GM18867 (cell line): ENCODE data around the gene GAREM1.

ENCODE experiments used
- ATAC-seq: cut with Tn5 transposase; IDR thresholded peaks from one replicate; pipeline ENCODE4 v1.9.1; 2021; ENCODE audit warnings: mild to moderate bottlenecking, moderate library complexity; ENCODE audit not compliant: unreplicated experiment

GAREM1 gene

DNA sequence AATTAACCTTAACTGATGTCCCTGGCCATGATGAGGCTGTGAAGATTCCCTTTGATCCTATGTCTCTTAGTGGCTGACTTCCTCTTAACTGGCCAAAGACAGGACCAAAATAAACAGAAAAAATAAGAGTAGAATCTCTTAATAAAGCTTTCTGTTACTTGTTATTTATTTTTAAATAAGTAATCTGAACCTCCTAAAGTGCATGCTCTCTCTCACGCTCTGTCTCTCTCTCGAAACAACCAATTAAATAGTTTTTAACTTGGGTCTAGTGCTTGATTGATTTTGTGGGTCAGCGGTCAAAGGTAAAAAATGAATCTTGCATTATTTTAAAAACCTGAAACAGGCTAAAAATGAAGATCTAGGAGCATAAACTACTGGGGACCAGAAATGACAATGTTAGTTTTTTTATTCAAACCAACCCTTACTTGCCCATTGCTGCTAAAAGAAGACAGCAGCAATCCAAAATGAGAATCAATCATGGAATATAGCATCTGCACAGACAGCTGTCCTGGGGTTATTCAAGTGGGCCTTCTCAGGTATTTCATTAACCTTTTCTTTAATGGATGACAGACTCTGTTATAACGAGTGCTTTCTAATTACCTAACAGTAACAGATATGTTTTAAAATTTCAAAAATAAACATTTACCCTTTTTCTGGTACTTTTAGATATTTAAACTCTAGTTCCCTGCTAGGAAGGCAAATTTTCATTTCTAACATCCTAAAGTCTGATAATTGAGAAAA is 11.2 kb downstream of the GAREM1 start:
- ATAC-seq: no peak

DNA sequence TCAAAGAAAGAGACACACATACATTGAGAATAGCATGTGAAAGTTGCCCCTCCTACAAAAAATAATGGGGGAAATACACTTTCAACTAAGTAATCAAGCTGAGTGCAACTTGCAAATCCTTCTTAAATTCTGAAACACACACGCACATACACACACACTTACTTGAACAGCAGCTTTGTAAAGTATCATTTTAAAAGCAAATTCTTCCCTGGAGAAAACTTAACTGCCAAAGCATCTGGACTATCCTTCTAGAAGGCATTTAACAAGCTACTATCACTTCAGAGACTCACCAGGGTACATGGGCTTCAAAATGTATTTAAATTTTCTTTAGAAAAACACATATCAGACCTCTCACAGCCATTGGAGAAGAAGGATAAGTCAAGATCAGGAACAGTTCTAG is 15.3 kb downstream of the GAREM1 start:
- ATAC-seq: no peak

DNA sequence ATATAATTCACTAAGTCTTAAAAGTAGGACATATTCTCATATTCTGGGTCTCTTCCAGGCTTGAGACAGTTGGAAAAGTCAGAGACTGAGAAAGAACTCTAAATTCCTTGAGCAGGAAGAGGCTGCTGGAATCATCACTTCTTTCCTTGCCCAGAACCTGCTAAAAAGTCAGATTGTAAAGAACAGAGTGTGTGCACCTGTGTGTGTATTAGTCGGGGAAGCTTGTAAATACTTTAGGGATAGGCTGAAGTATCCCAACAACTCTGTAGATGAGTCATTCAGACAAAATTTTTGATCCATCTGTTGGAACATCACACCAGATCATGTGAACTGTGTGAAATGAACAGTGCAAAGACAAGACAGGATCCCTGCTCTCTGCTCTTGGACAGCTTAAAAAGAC is 16.1 kb downstream of the GAREM1 start:
- ATAC-seq: no peak

DNA sequence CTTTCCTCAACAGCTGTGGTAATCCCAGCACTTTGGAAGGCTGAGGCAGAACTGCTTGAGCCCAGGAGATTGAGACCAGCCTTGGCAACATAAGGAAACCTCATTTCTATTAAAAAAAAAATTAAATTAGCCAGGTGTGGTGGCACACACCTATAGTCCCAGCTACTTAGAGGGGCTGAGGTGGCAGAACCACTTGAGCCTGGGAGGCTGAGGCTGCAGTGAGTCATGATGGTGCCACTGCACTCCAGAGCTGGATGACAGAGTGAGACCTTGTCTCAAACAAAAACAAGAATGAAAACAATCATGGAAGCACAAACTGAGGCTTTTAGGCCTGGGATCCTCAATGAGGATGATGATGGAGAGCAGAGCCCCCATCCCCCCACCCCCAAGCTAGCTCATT is 19.8 kb downstream of the GAREM1 start:
- ATAC-seq: no peak

DNA sequence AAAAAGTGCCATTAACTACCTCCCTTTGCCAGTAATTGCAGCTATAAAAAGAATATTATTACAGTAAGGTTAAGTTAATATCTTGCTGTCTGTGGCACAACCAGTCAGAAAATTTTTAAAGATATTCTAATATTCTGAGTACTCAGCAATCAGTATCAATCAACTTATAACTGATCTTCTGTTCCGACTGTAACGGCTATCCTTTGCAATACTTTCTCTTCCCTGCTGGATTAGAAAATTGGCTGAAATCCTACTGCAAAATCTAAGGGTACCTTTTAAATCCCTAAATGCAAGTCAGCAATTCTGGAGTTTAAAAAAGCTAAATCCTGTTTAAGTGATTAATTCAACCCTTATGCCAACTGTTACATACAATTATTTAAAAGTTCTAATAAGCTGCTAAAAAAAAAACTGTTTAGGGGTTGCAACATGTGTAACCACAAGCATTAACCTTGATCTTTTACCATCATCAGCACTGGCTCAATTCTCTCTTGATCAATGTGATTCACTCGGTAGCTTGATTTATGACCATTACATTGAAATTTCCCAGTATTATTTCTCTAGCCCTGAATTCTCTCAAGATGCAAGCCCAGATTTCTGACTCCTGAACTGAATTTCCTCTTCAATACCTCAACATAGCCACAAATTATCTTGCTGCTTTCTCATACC is 20.5 kb downstream of the GAREM1 start:
- ATAC-seq: no peak

DNA sequence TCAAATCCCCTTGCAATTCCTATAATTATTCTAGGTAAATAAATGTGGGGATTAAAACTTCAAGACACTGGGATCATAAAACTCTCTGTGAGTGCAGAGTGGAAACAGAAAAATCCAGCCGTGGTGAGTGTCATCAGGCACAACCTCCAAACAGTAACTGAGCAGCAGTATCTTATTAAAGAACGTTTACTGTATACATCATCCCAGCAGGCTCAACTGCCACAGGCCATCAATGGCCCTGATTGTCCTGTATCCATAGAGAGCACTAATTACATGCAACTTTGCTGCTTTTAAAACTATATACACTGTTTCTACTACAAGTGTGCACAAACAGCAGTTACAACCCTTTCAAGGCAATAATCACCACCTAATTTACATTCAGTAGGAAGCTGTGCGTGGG is 23.9 kb downstream of the GAREM1 start:
- ATAC-seq: no peak

DNA sequence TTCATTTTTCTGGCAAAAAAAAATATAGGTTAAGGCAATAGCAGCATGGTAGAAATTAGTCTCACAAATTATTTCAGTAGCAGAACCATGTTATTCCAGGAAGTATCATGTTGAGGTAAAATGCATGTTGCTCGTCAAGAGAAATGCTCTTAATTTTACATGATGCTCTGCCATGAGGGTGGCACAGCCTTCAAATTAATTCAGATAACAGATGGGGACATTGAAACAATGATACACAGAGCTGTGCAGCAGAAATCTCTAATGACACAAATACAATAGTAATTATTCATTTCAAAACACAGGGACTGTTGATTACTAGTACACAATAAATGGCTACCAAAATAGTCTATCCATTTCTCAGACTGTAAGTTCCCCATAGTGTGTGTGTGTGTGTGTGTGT is 24.8 kb downstream of the GAREM1 start:
- ATAC-seq: no peak

DNA sequence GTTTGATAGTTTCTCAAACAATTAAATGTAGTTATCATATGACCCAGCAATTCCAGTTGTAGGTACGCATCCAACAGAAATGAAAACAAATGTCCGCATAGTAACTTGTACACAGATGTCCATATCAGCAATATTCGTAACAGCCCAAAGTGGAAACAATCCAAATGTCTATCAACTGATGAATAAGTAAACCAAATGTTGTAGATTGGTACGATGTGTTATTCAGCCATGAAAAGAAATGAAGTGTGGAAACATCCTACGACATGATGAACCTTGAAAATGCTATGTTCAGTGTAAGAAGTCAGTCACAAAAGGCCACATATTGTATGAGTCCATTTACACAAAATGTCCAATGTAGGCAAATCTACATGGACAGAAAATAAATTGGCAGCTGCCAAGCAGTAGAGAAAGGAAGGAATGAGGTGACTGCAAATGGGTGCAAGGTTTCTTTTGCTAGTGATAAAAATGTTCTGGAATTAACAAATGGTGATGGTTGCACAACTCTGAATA is 26.9 kb downstream of the GAREM1 start:
- ATAC-seq: no peak

DNA sequence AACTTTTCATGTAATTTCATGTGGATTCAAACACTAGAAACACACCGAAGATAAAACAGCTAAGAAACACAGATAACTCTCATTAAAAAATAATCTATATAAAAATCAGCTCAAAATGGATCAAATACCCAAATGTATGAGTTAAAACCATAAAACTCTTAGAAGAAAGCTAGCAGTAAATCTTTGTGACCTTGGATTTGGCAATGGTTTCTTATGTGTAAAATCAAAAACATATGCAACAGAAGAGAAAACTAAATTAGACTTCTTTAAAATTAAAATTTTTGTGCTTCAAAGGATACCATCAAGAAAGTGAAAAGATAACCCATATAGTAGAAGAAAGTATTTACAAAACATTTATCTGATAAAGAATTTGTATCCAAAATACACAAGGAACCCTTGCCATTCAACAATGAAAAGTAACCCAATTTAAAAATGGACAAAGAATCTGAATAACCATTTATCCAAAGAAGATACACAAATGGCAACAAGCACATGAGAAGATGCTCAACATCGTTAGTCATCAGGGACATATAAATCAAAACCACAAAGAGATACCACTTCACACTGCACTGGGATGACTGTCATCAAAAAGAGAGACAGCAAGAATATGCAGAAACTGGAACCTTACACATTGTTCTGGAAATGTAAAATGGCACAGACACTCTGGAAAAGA is 27.5 kb downstream of the GAREM1 start:
- no peak for ATAC-seq

DNA sequence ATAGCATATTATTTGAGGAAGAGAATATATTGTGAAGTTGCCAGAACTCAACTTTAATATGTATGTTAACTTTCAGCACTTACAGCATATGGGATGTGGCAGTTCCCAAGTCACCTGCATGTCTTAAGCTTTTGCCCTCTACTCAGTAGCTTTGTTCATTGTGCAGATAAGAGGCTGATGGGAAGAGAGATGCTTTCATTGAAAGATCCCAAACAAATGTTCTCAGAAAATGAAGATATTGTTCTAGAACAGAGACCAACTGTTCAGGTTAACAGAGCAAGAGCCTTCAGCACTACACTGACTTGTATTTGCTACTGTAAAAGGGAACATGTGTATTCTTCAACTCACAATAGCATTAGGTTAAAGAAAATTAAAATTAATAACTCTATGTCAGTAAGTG is 28.1 kb downstream of the GAREM1 start:
- no peak for ATAC-seq

DNA sequence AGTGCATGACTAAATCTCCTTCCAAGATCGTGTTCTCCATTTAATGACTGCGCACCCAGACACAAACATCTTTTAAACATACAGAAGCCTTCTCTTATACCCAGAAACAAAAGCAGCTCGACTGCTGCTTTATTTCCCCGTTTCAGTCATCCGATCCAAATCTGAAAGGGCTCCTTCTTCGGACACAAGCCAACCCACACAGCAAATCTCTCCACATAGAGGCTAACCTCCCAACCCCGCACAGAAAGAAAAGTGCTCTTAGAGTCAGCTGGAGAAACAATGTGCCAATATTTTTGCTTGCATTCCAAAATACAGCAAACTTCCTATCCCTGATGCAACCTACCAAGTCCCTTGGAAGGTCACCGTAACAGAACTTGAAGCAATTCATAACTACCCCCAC is 29.1 kb downstream of the GAREM1 start:
- no peak for ATAC-seq

DNA sequence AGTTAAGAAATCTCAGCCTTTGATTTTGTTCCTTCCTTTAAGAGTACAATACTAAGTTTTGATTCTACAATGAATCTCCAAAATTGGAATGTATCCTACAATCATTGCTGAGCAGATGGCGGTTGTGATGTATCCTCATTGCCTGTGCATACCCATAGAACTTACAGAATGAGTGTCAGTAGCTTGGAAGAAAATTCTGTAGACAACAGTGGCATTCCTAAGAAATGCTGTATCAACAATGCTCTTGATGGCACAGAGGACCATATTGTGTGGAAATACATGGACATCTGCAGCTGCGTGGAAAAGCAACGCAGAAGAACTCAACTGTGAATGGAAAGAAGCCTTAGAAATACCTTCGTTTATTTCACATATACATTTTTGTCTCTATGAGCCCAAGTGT is 30.2 kb downstream of the GAREM1 start:
- ATAC-seq: no peak

DNA sequence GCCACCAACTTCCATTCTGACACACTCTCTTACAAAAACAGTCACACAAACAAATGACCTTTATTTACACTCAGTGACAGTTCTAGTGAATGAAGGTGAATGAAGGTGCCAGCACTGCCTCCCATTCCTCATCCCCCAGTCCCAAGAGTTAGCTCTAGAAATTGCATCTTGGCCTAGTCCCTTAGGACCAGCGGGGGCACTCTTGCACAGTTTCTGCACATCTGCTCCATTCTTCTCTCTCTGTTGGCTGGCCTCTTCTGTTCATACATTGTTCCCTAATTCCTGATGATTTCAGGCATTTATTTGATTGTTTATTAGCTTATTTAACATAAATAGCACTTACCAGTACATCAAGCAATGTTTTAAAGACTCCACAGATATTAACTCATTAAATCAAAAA is 30.9 kb downstream of the GAREM1 start:
- no peak for ATAC-seq

DNA sequence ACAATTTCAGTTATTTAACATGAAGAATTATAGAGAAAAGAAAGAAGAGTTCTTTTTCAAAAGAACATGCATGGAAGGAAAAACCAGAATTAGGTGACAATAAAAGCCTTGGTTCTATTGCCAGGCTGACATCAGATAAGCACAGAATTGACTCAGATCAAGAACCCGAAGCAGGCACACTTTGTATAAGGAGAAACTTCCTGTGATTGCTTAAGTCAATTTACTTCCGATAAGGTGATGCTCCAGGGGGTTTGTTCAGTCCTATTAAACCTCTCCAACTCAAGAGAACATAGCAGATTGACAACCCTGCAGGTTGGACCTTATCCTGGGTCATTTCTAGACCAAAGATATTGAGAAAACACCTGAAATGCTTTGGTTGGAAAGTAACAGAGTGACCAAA is 31.4 kb downstream of the GAREM1 start:
- no peak for ATAC-seq

DNA sequence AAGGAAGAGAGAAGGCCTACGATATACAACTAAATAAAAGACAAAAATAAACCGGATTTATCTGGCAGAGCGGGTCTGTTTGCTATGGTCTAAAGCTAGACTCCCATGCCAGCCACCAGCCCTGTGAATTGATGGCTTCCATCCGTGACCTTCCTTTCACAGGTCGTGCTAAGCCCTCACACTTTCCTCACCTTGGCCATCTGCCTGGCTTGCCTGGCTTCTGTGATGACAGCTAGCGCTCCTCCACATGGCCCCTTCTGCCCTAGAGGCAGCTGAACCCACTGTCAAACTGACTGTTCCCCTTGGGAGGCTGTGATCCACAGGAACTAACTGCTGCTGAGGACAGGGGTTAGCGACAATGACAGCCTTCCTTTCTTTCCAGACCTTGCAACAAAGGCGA is 32.5 kb downstream of the GAREM1 start:
- ATAC-seq: no peak

DNA sequence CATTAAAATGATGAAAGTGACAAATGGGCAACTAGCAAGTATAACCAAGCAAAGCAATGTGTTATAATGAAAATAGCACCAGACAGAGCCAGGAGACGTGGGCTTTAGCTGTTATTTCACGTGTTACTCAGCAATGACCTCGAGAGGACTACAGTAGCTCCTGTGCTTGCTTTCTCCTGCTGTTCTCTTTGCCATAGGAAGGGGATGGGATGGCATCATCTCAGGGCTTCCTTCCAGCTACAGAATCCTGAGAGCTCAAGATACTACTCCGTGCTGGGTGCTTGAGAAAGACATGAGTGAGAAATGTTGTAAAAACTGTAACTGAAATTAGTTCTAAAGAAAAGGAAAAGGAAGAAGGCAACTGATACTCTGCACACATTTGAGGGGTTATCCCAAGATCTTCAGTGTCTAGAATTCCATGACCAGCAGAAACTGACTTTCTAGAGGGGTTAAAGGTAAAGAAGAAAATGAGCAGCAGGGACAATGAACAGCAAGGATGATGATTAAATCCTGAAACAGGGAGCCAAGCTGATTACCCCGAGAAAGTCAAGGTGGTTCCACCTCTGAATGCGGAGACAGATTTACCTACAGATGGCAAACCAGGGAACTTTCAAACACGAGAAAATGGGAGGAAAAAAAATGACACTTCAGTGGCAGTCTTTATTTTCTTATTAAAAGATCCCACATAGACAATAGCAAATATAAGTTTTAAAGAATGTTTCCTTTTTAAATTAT is 33.4 kb downstream of the GAREM1 start:
- ATAC-seq: no peak

DNA sequence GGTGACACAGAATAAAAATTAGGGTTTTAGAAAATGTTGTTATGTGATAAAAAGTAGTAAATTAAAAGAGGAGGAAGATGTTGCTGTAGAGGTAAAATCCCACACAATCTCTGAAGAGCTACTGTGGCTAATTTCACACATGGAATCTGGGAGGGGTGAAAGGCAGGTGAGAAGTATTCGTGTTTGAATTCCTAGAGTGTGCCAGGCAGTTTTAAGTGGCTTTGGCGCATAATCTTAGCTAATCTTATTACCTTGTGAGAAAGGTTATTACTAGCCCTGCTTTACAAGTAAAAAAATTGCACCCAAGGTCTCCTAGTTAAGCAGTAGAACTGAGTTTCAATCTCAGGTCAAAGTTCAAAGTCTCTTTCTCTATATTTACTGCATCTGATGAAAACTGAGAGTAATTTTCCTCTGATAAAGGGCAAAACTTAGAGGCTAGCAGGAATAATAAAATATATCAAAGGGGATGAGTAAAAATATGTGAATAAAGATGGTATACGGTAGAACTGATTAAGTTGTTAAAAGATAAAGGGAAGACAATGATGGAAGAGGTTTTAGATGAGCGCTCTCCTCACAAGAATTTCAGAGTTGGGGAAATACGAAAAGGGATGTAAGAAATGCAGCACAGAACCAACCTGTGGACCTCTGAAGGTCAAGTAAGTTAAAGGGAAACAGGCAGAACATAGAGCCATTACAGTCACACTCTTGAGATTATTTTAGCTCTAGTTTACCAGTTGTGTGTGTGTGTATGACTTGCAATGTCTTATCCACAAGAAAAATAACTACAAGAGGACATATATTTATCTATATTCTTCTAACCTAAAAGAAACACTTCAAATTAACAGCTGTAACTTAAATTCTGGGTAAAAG is 34.8 kb downstream of the GAREM1 start:
- no peak for ATAC-seq

DNA sequence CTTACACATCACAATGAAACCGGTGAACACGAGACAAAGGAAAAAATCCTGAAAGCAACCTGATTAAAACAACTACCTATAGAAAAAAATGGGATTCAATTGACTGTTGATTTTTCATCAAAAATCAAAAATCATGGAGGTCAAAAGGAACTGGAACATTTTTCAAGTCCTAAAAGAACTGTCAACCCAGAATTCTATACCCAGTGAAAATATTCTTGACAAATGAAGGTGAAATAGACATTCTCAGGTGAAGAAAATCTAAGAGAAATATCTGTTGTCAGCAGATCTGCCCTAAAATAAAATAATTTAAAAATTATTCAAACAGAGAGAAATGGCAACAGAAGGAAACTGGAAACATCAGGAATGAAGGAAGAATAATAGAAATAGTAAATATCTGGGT is 38.9 kb downstream of the GAREM1 start:
- no peak for ATAC-seq

DNA sequence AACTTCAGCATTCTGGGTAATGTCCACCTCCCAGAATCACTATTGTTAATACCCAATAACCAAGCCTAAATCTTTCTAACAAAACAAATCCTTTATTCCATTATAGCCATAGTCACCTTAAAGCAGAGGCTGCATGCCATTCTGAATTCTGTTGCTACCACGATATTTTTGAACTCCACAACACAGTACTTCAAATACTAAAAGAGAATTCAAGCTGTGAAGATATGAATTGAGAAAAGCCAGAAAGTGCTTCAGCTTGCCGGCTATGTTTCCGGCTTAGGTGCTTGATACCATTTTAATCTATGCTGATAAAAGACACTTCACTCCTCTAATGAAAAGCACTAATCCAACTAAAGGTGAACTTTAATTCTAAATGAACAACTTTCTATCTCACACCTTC is 41.3 kb downstream of the GAREM1 start:
- ATAC-seq: no peak

DNA sequence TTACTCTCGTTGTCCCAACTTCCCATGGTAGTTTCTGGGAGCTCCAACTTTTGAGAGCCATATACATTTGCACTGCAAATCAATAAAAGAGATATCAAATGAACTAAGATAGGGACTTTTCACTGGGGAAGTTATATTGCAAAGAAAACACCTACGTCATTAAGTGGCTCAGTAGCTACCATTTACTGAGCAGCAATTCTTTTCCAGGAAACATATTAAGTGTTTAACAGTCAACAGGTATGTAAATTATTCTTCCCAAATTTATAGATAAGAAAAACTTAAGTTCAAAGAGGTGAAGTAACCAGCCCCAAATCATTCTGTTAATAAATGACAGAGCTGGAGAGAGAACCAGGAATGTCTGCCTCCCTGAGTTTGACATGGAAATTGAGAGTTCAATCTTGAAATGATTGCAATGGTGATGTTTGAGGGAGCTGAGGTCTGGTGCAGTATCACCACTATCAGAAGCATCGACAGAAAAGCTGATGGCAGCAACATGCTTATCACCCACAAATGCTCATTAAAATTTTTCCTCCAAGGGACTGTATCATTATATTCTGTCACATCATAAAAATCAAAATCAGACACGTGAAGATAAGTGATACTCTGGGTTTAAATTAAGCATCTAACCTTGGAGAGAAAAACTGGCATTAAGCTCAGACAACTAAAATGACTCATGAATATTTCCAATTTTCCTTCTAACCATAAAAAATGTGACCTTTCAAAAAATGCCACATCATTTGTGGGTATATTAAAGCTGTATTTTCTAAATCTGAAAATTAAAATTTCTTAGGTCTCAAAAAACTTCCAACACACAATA is 43.4 kb downstream of the GAREM1 start:
- ATAC-seq: no peak
